Measurements from ENCODE around the gene GOLPH3. TPM values are rescaled to one million over a fixed set of nuclear protein-coding genes. Genes with fewer than 3 reads are reported as not detected.

GOLPH3 gene
- total and polyA plus RNA-seq, 2 experiments from 2014 or later = 68.5 to 96.1 TPM

DNA sequence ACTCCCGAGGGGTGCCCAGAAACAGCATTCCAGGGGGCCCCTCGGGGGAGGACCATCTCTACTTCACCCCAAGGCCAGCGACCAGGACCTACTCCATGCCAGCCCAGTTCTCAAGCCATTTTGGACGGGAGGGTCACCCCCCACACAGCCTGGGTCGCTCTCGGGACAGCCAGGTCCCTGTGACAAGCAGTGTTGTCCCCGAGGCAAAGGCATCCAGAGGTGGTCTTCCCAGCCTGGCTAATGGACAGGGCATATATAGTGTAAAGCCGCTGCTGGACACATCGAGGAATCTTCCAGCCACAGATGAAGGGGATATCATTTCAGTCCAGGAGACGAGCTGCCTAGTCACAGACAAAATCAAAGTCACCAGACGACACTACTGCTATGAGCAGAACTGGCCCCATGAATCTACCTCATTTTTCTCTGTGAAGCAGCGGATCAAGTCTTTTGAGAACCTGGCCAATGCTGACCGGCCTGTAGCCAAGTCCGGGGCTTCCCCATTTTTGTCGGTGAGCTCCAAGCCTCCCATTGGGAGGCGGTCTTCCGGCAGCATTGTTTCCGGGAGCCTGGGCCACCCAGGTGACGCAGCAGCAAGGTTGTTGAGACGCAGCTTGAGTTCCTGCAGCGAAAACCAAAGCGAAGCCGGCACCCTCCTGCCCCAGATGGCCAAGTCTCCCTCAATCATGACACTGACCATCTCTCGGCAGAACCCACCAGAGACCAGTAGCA is 83.9 kb downstream of the GOLPH3 start:
- H4K20me1 ChIP-seq (replicated peaks; ENCODE audit: insufficient read depth) = no peaks in the 10 kb centered on the region
- H3K4me2 ChIP-seq = no peak overlapping the region
- DNase-seq (ENCODE audit: low spot score) = no peak
- H3K4me1 ChIP-seq (ENCODE audit: insufficient read depth) = no peaks in the 10 kb centered on the region
- no peak for ATAC-seq
- no peaks in the 10 kb centered on the region for H3F3A ChIP-seq (replicated peaks; ENCODE audit: low read depth)
- Mint-ChIP-seq H3K27me3 (ENCODE audit: insufficient read depth, low read depth, poor library complexity) (peaks cover 5% of the 10 kb centered on the region), H3K9me3 (no peaks in the 10 kb centered on the region), H3K27ac (no peak overlapping the region), H3K36me3 (ENCODE audit: low read depth) (peaks cover 7% of the 10 kb centered on the region; the same call in 2 of the 3 replicates), H3K4me1 (peaks cover 4% of the 10 kb centered on the region; the same call in 1 of the 3 replicates), H3K4me3 (no peak overlapping the region)
- no peaks in the 10 kb centered on the region for H3K9me2 ChIP-seq (ENCODE audit: insufficient read depth)
- no peaks in the 10 kb centered on the region for H3K27me3 ChIP-seq (ENCODE audit: insufficient read depth)
- H3K79me2 ChIP-seq (replicated peaks; ENCODE audit: insufficient read depth) = no peaks in the 10 kb centered on the region
- H3K36me3 ChIP-seq (ENCODE audit: insufficient read depth) = no peaks in the 10 kb centered on the region
- H3K27ac ChIP-seq (ENCODE audit: low read depth) = no peak overlapping the region
- no peak overlapping the region for H2AFZ ChIP-seq
- TF ChIP-seq EZH2phosphoT487 (IDR thresholded peaks at IDR 0.05; ENCODE audit: unreplicated experiment) (no peak), JUNB (IDR thresholded peaks at IDR 0.05; ENCODE audit: unreplicated experiment) (no peak), NANOG (IDR thresholded peaks at IDR 0.05; ENCODE audit: borderline replicate concordance) (no peak), ZNF331 (CRISPR knock-in tag; IDR thresholded peaks at IDR 0.05; ENCODE audit: low read depth) (no peak), POLR2AphosphoS5 (IDR thresholded peaks at IDR 0.05; ENCODE audit: low read depth) (no peak), CREB1 (CRISPR knock-in tag; IDR thresholded peaks at IDR 0.05; ENCODE audit: low read depth) (no peak), EZH2 (IDR thresholded peaks at IDR 0.05; ENCODE audit: low read depth, unreplicated experiment) (no peak), ZNF114 (CRISPR knock-in tag; IDR thresholded peaks at IDR 0.05) (no peak), STAT1 (IDR thresholded peaks at IDR 0.05; ENCODE audit: unreplicated experiment) (no peak)
- TF ChIP-seq, protein P1, sequence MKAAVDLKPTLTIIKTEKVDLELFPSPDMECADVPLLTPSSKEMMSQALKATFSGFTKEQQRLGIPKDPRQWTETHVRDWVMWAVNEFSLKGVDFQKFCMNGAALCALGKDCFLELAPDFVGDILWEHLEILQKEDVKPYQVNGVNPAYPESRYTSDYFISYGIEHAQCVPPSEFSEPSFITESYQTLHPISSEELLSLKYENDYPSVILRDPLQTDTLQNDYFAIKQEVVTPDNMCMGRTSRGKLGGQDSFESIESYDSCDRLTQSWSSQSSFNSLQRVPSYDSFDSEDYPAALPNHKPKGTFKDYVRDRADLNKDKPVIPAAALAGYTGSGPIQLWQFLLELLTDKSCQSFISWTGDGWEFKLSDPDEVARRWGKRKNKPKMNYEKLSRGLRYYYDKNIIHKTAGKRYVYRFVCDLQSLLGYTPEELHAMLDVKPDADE (IDR thresholded peaks at IDR 0.05) = no peak
- TF ChIP-seq, protein P2, sequence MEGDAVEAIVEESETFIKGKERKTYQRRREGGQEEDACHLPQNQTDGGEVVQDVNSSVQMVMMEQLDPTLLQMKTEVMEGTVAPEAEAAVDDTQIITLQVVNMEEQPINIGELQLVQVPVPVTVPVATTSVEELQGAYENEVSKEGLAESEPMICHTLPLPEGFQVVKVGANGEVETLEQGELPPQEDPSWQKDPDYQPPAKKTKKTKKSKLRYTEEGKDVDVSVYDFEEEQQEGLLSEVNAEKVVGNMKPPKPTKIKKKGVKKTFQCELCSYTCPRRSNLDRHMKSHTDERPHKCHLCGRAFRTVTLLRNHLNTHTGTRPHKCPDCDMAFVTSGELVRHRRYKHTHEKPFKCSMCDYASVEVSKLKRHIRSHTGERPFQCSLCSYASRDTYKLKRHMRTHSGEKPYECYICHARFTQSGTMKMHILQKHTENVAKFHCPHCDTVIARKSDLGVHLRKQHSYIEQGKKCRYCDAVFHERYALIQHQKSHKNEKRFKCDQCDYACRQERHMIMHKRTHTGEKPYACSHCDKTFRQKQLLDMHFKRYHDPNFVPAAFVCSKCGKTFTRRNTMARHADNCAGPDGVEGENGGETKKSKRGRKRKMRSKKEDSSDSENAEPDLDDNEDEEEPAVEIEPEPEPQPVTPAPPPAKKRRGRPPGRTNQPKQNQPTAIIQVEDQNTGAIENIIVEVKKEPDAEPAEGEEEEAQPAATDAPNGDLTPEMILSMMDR (conservative IDR thresholded peaks at IDR 0.05; ENCODE audit: low read depth in 2 of 2) = no peak
- TF ChIP-seq, protein P3, sequence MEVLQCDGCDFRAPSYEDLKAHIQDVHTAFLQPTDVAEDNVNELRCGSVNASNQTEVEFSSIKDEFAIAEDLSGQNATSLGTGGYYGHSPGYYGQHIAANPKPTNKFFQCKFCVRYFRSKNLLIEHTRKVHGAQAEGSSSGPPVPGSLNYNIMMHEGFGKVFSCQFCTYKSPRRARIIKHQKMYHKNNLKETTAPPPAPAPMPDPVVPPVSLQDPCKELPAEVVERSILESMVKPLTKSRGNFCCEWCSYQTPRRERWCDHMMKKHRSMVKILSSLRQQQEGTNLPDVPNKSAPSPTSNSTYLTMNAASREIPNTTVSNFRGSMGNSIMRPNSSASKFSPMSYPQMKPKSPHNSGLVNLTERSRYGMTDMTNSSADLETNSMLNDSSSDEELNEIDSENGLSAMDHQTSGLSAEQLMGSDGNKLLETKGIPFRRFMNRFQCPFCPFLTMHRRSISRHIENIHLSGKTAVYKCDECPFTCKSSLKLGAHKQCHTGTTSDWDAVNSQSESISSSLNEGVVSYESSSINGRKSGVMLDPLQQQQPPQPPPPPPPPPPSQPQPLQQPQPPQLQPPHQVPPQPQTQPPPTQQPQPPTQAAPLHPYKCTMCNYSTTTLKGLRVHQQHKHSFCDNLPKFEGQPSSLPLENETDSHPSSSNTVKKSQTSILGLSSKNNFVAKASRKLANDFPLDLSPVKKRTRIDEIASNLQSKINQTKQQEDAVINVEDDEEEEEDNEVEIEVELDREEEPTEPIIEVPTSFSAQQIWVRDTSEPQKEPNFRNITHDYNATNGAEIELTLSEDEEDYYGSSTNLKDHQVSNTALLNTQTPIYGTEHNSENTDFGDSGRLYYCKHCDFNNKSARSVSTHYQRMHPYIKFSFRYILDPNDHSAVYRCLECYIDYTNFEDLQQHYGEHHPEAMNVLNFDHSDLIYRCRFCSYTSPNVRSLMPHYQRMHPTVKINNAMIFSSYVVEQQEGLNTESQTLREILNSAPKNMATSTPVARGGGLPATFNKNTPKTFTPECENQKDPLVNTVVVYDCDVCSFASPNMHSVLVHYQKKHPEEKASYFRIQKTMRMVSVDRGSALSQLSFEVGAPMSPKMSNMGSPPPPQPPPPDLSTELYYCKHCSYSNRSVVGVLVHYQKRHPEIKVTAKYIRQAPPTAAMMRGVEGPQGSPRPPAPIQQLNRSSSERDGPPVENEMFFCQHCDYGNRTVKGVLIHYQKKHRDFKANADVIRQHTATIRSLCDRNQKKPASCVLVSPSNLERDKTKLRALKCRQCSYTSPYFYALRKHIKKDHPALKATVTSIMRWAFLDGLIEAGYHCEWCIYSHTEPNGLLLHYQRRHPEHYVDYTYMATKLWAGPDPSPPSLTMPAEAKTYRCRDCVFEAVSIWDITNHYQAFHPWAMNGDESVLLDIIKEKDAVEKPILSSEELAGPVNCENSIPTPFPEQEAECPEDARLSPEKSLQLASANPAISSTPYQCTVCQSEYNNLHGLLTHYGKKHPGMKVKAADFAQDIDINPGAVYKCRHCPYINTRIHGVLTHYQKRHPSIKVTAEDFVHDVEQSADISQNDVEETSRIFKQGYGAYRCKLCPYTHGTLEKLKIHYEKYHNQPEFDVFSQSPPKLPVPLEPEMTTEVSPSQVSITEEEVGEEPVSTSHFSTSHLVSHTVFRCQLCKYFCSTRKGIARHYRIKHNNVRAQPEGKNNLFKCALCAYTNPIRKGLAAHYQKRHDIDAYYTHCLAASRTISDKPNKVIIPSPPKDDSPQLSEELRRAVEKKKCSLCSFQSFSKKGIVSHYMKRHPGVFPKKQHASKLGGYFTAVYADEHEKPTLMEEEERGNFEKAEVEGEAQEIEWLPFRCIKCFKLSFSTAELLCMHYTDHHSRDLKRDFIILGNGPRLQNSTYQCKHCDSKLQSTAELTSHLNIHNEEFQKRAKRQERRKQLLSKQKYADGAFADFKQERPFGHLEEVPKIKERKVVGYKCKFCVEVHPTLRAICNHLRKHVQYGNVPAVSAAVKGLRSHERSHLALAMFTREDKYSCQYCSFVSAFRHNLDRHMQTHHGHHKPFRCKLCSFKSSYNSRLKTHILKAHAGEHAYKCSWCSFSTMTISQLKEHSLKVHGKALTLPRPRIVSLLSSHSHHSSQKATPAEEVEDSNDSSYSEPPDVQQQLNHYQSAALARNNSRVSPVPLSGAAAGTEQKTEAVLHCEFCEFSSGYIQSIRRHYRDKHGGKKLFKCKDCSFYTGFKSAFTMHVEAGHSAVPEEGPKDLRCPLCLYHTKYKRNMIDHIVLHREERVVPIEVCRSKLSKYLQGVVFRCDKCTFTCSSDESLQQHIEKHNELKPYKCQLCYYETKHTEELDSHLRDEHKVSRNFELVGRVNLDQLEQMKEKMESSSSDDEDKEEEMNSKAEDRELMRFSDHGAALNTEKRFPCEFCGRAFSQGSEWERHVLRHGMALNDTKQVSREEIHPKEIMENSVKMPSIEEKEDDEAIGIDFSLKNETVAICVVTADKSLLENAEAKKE (CRISPR knock-in tag; IDR thresholded peaks at IDR 0.05) = no peak
- TF ChIP-seq, protein P4, sequence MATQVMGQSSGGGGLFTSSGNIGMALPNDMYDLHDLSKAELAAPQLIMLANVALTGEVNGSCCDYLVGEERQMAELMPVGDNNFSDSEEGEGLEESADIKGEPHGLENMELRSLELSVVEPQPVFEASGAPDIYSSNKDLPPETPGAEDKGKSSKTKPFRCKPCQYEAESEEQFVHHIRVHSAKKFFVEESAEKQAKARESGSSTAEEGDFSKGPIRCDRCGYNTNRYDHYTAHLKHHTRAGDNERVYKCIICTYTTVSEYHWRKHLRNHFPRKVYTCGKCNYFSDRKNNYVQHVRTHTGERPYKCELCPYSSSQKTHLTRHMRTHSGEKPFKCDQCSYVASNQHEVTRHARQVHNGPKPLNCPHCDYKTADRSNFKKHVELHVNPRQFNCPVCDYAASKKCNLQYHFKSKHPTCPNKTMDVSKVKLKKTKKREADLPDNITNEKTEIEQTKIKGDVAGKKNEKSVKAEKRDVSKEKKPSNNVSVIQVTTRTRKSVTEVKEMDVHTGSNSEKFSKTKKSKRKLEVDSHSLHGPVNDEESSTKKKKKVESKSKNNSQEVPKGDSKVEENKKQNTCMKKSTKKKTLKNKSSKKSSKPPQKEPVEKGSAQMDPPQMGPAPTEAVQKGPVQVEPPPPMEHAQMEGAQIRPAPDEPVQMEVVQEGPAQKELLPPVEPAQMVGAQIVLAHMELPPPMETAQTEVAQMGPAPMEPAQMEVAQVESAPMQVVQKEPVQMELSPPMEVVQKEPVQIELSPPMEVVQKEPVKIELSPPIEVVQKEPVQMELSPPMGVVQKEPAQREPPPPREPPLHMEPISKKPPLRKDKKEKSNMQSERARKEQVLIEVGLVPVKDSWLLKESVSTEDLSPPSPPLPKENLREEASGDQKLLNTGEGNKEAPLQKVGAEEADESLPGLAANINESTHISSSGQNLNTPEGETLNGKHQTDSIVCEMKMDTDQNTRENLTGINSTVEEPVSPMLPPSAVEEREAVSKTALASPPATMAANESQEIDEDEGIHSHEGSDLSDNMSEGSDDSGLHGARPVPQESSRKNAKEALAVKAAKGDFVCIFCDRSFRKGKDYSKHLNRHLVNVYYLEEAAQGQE (IDR thresholded peaks at IDR 0.05; ENCODE audit: unreplicated experiment) = no peak
- H3K4me3 ChIP-seq = no peak overlapping the region

All from GM23338 (cell line).